Choroid plexus epithelial cell (primary cell): ENCODE results near the gene FBXL17.
"Not testable (repeated sequence)": the region's sequence is repeated elsewhere in the genome, so short reads cannot be mapped to it uniquely, and the experiment has no call there.

Experiments used
- DNase-seq: peaks from one replicate; pipeline ENCODE4 v3.0.0-alpha.2; 2010; ENCODE audit warnings: low read depth
- H3K4me3 ChIP-seq: 2 replicates; pipeline ENCODE4 v1.5.1; 2011; ENCODE audit warnings: low read depth, mild to moderate bottlenecking, control low read depth, low read length, moderate library complexity
- TF ChIP-seq, protein P1 (sequence below): conservative IDR thresholded peaks from 2 replicates; pipeline ENCODE4 v1.5.1; 2011; ENCODE audit warnings: low read depth, mild to moderate bottlenecking, control low read depth, inconsistent platforms, low read length, moderate library complexity

Gene FBXL17

DNA sequence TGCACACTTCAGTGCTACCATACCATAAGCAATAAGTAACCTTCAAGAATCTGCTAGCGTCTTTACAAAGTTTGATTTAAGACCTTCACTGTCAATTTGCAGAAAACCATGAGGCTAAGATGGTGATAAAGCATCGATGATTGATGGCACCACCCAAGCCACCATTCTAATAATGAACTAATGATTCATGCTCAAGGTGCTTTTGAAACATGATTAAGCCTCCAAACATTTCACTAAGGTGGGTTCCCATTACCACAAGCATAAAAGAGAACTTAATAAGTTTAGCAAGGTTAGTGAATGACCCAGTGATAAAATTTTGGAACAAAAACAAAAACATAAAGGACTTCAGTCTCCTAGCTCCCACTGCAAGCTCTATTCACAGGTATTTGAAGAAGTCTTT lies 214.7 kb downstream of the FBXL17 start:
- no peak for DNase-seq

GRCh38 chr5:108164574-108164973 lies 217.3 kb downstream of the FBXL17 start:
- H3K4me3 ChIP-seq: no peak overlapping the region
- TF ChIP-seq, protein P1, sequence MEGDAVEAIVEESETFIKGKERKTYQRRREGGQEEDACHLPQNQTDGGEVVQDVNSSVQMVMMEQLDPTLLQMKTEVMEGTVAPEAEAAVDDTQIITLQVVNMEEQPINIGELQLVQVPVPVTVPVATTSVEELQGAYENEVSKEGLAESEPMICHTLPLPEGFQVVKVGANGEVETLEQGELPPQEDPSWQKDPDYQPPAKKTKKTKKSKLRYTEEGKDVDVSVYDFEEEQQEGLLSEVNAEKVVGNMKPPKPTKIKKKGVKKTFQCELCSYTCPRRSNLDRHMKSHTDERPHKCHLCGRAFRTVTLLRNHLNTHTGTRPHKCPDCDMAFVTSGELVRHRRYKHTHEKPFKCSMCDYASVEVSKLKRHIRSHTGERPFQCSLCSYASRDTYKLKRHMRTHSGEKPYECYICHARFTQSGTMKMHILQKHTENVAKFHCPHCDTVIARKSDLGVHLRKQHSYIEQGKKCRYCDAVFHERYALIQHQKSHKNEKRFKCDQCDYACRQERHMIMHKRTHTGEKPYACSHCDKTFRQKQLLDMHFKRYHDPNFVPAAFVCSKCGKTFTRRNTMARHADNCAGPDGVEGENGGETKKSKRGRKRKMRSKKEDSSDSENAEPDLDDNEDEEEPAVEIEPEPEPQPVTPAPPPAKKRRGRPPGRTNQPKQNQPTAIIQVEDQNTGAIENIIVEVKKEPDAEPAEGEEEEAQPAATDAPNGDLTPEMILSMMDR: no peak
- DNase-seq: no peak

More for the DNA sequence above, 214.7 kb downstream of the FBXL17 start:
- TF ChIP-seq, protein P1: no peak
- H3K4me3 ChIP-seq: no peak overlapping the region

GRCh38 chr5:108152854-108153253 lies 229.0 kb downstream of the FBXL17 start:
- DNase-seq: peak; percentile 4

DNA sequence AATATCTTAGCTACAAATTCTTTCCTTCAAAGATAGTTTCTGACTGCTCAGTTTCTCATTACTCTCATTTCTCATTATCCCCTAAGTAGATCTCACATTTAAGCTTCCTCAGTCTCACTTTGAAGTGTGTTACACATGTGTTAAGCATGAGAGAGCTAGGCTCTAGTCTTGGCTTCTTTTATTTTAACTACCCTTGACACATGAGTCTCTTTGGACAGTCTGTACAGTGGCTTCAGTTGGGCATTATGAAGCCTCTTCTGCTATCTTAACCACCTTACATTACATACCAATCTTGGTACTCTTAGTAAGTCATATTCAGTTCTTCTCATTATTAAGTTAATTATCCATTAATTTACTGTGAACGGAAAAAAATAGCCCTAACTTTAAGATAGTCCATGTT lies 232.5 kb downstream of the FBXL17 start:
- no peak overlapping the region for H3K4me3 ChIP-seq
- DNase-seq: no peak
- TF ChIP-seq, protein P1: no peak

More at GRCh38 chr5:108152854-108153253, 229.0 kb downstream of the FBXL17 start:
- not testable (repeated sequence) for H3K4me3 ChIP-seq

DNA sequence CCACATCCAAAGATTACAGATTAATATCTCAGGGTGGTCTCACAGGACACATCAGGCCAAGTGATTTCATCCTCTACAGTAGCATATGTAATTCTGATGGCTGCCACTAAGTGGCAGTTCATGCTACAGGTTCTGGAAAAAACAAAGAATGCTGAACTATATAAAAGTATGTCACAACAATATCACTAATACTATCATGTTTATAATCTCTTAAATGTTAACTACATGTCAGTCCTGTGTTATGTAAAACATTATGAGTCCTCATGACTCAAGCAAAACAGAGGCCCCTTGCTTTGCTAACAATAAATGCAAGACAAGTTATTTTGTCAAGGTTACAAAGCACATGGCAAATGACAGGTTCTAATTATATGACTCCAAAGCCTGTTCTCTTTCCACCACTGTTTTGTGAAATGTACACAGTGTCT lies 233.2 kb downstream of the FBXL17 start:
- DNase-seq: peak; percentile 58
- TF ChIP-seq, protein P1: peak; percentile 68
- H3K4me3 ChIP-seq: no peak overlapping the region

DNA sequence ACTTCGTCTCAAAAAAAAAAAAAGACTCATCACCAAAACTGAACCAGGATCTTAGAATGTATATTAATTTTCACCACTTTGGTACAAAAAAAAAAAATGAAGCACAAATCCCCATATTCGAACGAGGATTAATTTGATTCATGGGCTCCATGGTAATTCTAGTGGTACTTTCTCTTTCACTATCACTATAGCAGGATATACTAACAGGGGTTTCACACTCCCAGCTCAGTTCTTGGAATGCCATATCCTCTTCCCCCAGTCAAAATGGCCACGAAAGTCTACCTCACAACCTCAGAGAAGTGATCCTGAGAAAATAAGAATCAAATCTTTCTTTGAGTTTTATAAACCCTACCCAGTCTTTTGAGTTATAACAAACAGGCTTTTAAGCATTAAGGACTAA lies 235.7 kb downstream of the FBXL17 start:
- TF ChIP-seq, protein P1: no peak

DNA sequence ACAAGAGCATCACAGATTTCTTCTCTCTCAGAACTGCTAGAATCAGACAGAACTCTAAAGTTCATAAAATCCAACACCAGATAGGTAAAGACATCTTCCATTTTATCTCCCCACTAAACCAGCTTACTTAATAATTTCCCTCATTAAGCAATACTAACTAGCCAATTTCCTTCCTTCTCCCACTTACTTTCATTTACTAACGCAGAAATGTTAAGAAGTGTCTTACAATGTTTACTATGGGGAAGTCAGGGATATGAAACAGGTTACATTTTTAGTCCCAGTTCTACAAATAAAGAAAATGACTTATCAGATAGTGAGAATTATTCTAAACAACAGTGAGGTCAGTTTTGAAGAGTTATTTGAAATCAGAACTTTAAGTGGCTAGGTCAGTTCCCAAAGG lies 236.5 kb downstream of the FBXL17 start:
- H3K4me3 ChIP-seq: no peak overlapping the region
- TF ChIP-seq, protein P1: no peak
- DNase-seq: no peak

More for the DNA sequence above, 235.7 kb downstream of the FBXL17 start:
- H3K4me3 ChIP-seq: no peak overlapping the region
- DNase-seq: no peak
